Measurements from ENCODE around the gene FBXO27. TPM values are rescaled to one million over a fixed set of nuclear protein-coding genes. Genes with fewer than 3 reads are reported as not detected.

The FBXO27 gene
- total and polyA plus RNA-seq, 2 of the 13 experiments (the other 11 are each of a cell fraction or from before 2014, with no cell fraction given): 0.15 to 2.8 TPM

DNA sequence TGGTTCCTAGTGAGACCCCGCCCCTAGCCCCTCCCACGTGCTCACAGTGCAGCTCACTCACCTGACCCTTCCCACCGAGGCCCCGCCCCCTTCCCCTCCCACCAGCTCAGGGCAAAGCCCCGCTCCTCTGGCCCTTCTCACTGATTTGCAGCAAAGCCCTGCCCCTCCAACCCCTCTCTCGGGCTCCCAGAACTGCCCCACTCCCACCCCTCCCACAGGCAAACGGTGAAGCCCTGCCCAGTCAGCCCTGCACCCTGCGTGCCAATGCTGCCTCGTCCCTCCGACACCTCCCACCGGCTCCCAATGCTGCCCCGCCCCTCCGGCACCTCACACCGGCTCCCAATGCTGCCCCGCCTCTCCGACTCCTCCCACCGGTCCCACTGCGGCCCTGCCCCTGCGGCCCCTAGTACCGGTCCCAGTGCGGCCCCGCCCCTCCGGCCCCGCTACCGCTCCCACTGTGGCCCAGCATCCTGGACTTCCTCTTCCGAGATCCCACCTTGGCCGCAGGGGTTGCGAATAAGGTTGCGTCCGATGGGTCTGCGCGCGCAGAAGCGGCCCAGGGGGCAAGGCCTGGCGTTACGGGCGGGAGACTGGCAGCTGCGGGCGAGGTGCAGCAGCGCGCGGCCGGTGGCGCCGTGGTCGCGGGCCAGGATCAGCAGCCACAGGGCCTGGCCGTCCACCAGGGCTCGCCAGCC lies 834 bp downstream of the FBXO27 start (continued):
- peak; percentile 24; the same call in 1 of the 2 replicates for TF ChIP-seq ZNF280B (CRISPR knock-in tag; IDR thresholded peaks at IDR 0.05; ENCODE audit: borderline replicate concordance)
- TF ChIP-seq ZNF724P (CRISPR knock-in tag; IDR thresholded peaks at IDR 0.05; ENCODE audit: borderline replicate concordance): no peak
- TF ChIP-seq, protein P1, sequence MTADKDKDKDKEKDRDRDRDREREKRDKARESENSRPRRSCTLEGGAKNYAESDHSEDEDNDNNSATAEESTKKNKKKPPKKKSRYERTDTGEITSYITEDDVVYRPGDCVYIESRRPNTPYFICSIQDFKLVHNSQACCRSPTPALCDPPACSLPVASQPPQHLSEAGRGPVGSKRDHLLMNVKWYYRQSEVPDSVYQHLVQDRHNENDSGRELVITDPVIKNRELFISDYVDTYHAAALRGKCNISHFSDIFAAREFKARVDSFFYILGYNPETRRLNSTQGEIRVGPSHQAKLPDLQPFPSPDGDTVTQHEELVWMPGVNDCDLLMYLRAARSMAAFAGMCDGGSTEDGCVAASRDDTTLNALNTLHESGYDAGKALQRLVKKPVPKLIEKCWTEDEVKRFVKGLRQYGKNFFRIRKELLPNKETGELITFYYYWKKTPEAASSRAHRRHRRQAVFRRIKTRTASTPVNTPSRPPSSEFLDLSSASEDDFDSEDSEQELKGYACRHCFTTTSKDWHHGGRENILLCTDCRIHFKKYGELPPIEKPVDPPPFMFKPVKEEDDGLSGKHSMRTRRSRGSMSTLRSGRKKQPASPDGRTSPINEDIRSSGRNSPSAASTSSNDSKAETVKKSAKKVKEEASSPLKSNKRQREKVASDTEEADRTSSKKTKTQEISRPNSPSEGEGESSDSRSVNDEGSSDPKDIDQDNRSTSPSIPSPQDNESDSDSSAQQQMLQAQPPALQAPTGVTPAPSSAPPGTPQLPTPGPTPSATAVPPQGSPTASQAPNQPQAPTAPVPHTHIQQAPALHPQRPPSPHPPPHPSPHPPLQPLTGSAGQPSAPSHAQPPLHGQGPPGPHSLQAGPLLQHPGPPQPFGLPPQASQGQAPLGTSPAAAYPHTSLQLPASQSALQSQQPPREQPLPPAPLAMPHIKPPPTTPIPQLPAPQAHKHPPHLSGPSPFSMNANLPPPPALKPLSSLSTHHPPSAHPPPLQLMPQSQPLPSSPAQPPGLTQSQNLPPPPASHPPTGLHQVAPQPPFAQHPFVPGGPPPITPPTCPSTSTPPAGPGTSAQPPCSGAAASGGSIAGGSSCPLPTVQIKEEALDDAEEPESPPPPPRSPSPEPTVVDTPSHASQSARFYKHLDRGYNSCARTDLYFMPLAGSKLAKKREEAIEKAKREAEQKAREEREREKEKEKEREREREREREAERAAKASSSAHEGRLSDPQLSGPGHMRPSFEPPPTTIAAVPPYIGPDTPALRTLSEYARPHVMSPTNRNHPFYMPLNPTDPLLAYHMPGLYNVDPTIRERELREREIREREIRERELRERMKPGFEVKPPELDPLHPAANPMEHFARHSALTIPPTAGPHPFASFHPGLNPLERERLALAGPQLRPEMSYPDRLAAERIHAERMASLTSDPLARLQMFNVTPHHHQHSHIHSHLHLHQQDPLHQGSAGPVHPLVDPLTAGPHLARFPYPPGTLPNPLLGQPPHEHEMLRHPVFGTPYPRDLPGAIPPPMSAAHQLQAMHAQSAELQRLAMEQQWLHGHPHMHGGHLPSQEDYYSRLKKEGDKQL (CRISPR knock-in tag; IDR thresholded peaks at IDR 0.05; ENCODE audit: low read depth): no peak
- TF ChIP-seq MXD4 (CRISPR knock-in tag; IDR thresholded peaks at IDR 0.05): no peak
- no peak for TF ChIP-seq POLR2A (IDR thresholded peaks at IDR 0.05; ENCODE audit: insufficient read depth in 1 of 2, low read depth in 2 of 2, low read length in 2 of 2)
- TF ChIP-seq ZNF501 (CRISPR knock-in tag; IDR thresholded peaks at IDR 0.05): no peak
- TF ChIP-seq RAD51 (IDR thresholded peaks at IDR 0.05; ENCODE audit: borderline replicate concordance): peak; percentile 18; the same call in 1 of the 2 replicates
- 0 out of 2 replicates have a peak, but pooled peaks have one; percentile 9 for TF ChIP-seq ZNF788 (CRISPR knock-in tag; IDR thresholded peaks at IDR 0.05; ENCODE audit: borderline replicate concordance)
- TF ChIP-seq, protein P2, sequence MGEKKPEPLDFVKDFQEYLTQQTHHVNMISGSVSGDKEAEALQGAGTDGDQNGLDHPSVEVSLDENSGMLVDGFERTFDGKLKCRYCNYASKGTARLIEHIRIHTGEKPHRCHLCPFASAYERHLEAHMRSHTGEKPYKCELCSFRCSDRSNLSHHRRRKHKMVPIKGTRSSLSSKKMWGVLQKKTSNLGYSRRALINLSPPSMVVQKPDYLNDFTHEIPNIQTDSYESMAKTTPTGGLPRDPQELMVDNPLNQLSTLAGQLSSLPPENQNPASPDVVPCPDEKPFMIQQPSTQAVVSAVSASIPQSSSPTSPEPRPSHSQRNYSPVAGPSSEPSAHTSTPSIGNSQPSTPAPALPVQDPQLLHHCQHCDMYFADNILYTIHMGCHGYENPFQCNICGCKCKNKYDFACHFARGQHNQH (CRISPR knock-in tag; IDR thresholded peaks at IDR 0.05): no peak
- no peak for TF ChIP-seq ZNF432 (CRISPR knock-in tag; IDR thresholded peaks at IDR 0.05; ENCODE audit: borderline replicate concordance)
- TF ChIP-seq NRL (CRISPR knock-in tag; IDR thresholded peaks at IDR 0.05; ENCODE audit: borderline replicate concordance): peak; percentile 44; the same call in 1 of the 2 replicates
- TF ChIP-seq HMG20B (CRISPR knock-in tag; conservative IDR thresholded peaks at IDR 0.05): no peak
